NOMO-1 treated with dmso at 0.1 percent for 144 hours (cell line): ENCODE measurements around the gene ATAD3B.
"Not testable (repeated sequence)": the region's sequence is repeated elsewhere in the genome, so short reads cannot be mapped to it uniquely, and the experiment has no call there.

Source experiments
- DNase-seq: peaks from one replicate; lab custom pipeline; 2025; ENCODE audit not compliant: unreplicated experiment; lab: John Stamatoyannopoulos, UW

Gene ATAD3B

GRCh38 chr1:1529936-1530335 lies 58.4 kb downstream of the ATAD3B start:
- DNase-seq: no peak

GRCh38 chr1:1531947-1532346 lies 60.4 kb downstream of the ATAD3B start:
- no peak for DNase-seq

GRCh38 chr1:1533176-1533893 lies 61.8 kb downstream of the ATAD3B start:
- not testable (repeated sequence) for DNase-seq

GRCh38 chr1:1533894-1534291 lies 62.3 kb downstream of the ATAD3B start:
- DNase-seq: not testable (repeated sequence)

- DNase-seq: no peak
Measured at GRCh38 chr1:1534401-1535154, 63.0 kb downstream of the ATAD3B start.

- no peak for DNase-seq
Measured at GRCh38 chr1:1535201-1536018, 63.8 kb downstream of the ATAD3B start.

GRCh38 chr1:1536019-1536937 lies 64.7 kb downstream of the ATAD3B start:
- no peak for DNase-seq

GRCh38 chr1:1536938-1537546 lies 65.5 kb downstream of the ATAD3B start:
- no peak for DNase-seq

- DNase-seq: no peak
Measured at GRCh38 chr1:1537626-1538250, 66.2 kb downstream of the ATAD3B start.

GRCh38 chr1:1538334-1538733 lies 66.8 kb downstream of the ATAD3B start:
- no peak for DNase-seq

GRCh38 chr1:1538989-1539309 lies 67.4 kb downstream of the ATAD3B start:
- no peak for DNase-seq

GRCh38 chr1:1539310-1540089 lies 67.9 kb downstream of the ATAD3B start:
- no peak for DNase-seq

- DNase-seq: no peak
Measured at GRCh38 chr1:1540090-1540817, 68.7 kb downstream of the ATAD3B start, which contains the start of gene TMEM240. Gene TMEM240, minus strand, starts transcription at chr1:1540624. Its CDS starts 278 bp downstream, at chr1:1540346.

GRCh38 chr1:1540818-1541628 lies 69.5 kb downstream of the ATAD3B start:
- no peak for DNase-seq

- DNase-seq: no peak
Measured at GRCh38 chr1:1541956-1542765, 70.6 kb downstream of the ATAD3B start.
